ENCODE results near the gene WDTC1.
"Not testable (repeated sequence)": the region's sequence is repeated elsewhere in the genome, so short reads cannot be mapped to it uniquely, and the experiment has no call there.

The WDTC1 gene

DNA sequence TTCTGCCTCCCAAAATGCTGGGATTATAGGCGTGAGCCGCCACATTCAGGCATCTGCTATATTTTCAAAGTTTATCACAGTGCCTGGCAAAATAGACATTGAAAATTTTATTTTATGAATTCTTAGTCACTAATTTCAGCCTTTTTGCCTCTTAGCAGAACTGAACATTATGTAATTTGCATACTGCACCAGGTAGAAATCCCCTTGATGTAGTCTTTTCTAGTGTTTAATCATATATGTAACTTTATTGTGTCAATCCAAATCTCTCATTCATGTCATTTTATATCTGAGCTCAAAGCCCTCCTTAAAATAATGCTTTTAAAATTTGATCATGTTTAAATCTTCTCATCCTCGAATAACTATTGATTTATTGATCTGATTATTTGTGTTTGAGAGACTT, 19.2 kb downstream of the WDTC1 start:
- no peak for DNase-seq (ENCODE audit: low read depth)

DNA sequence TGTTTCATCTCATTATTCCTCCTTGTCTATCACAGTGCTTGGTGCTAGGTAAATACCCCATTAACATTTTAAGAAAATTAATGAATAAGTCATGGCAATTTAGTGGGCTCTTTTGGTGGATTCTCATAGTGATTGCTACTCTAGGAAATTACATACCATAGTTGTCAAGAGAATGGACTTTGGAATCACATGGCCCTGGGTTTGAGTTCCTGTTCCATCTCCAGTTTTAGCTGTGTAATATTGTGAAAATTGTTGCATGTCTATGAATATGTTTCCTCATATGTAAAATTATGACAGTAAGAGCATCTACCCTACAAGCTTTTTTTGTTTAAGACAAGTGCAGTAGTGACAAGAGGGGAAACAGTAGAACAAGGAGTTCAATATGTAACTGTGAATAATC, 20.7 kb downstream of the WDTC1 start:
- DNase-seq (ENCODE audit: low read depth): no peak

DNA sequence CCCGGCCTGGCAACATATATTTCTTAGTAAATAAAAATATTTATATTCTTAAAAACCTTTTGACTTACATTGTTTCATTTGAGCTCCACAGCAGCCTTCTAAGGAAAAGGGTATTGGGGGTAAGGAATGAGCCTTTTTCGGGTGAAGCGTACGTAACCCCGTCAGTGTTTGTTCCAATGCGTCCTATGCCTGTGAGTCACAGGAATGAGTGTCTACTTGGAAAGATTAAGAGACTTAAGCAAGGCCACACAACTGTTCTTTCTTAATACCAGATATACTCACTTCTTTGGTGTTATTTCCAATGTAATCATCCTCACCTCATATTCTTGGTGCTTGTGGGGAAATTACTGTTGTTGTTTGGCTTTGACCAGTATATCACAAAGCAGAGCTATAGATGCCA, 22.7 kb downstream of the WDTC1 start:
- no peak for DNase-seq (ENCODE audit: low read depth)

DNA sequence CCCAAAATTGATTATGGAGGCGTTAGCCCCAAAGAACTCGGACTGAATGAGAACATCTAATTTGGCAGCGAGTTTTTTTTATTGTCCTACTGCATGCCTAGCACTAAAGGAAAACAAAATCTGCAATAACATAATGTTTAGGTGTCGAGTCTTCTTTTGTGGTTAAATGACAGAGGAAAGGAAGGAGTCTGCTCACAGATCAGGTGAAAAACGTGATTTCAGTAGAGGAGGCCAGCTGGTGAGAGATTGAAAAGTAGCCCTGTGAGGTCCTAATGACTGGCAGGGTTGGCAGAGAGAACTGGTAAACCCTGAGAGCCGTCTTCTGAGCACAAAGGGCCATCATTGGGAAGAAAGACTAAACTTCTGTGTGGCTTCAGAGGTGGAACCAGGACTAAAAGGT, 24.2 kb downstream of the WDTC1 start:
- DNase-seq (ENCODE audit: low read depth): no peak

- DNase-seq (ENCODE audit: low read depth): no peak
Measured at GRCh38 chr1:27267153-27267552, 32.7 kb downstream of the WDTC1 start.

DNA sequence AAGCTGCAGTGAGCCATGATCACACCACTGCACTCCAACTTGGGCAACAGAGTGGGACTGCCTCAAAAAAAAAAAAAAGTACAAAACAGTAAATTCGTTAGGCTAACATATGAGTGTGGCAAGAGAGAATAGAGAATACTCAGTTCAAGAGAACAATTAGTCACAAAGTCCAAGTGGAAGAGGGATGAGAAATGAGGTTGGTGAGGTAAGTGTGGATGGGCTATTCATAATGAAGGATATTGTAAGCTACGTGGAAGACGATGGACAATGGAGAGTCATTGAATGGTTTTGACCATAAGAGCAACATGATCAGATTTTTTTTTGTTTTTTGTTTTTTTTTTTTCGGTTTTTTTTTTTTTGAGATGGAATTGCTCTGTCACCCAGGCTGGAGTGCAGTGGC, 34.8 kb downstream of the WDTC1 start:
- no peak for DNase-seq (ENCODE audit: low read depth)

DNA sequence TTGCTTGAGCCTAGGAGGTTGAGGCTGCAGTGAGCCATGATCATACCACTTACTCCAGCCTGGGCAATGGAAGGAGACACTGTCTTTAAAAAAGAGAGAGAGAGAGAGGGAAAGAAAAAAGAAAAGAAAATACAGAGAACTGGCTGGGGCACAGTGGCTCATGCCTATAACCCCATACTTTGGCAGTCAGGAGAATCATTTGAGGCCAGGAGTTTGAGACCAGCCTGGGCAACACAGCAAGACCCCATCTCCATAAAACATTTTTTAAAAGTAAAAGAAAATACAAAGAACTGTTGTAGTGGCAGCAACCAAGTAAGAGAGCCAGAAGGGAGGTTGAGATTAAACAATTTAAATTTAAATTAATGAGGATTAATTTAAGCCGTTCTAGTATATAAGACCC, 39.8 kb downstream of the WDTC1 start:
- no peak for DNase-seq (ENCODE audit: low read depth)

DNA sequence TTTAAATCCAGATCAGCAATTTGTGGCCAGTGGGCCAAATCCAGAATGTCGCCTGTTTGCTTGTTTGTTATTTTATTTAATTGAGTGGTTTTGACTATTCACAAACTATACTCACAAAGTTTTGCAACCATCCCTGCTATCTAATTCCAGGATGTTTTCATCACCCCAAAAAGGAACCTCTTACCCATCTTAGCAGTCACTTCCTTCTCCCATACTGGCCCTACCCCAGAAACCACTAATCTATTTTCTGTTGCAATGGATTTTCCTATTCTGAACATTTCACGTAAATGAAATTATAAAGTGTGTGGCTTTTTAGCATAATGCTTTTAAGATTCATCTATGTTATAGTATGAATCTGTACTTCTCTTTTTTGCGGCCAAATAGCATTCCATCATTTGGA, 41.3 kb downstream of the WDTC1 start:
- DNase-seq (ENCODE audit: low read depth): no peak

DNA sequence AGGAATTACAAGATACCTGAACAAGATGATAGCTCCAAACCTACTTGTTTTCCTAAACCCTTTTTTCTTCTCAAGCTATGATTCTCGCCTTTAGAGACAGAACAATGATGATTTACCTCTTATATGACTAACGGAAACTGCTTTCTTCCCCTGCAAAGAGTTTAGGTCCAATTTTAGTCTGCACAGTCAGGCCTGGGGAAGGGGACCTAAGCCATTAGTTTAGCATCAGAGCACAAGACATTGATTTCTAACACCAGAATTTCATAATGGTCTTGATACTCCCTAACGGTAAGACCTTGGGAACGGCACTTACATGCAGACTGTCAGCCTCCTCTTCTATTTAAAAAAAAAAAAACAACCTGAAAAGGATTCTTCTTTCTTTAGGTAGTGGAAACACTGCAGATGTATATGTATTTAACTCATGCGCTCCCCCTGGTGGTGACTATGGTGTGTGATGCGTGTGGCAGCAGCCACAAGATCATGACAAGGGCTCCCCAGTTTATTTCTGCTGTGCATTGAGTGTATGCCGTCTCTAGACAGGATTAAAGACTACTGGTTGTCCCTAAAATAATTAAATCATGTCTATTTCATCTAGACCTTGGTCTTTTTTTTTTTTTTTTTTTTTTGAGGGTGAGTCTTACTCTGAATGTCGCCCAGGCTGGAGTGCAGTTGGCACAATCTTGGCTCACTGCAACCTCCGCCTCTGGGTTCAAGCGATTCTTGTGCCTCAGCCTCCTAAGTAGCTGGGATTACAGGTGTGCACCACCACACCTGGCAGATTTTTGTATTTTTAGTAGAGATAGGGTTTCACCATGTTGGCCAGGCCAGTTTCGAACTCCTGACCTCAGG, 50.2 kb downstream of the WDTC1 start:
- DNase-seq (ENCODE audit: low read depth): peak; percentile 40

DNA sequence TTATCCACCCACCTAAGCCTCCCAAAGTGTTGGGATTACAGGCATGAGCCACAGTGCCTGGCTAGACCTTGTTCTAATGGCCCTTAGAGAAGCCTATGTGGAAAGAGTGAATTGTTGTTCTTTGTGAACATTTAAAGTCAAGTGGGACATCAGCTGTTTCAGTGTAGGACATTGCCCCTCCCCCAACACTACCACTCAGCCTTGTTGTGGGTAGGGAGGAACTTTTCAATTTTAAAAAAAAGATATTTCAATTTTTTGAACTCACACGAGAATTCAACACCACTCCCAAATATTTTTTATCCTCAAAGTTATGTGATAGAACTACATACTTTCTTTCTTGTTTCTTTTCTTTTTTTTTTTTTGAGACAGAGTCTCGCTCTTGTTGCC, 50.8 kb downstream of the WDTC1 start:
- DNase-seq (ENCODE audit: low read depth): no peak

DNA sequence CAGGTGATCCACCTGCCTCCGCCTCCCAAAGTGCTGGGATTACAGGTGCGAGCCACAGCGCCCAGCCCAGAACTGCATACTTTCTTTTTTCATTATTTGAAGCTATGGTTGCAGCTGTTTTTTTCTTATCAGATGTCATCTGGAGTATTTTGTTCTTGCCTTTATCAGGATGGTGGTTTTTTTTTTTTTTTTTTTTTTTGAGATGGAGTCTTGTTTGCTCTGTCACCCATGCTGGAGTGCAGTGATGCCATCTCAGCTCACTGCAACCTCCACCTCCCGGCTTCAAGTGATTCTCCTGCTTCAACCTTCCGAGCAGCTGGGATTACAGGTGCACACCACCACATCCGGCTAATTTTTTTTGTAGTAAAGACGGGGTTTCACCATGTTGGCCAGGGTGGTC, 51.4 kb downstream of the WDTC1 start:
- DNase-seq (ENCODE audit: low read depth): not testable (repeated sequence)

DNA sequence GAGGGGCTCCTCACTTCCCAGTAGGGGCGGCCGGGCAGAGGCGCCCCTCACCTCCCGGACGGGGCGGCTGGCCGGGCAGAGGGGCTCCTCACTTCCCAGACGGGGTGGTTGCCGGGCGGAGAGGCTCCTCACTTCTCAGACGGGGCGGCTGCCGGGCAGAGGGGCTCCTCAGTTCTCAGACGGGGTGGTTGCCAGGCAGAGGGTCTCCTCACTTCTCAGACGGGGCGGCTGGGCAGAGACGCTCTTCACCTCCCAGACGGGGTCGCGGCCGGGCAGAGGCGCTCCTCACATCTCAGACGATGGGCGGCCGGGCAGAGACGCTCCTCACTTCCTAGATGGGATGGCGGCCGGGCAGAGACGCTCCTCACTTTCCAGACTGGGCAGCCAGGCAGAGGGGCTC, 54.7 kb downstream of the WDTC1 start:
- DNase-seq (ENCODE audit: low read depth): not testable (repeated sequence)

DNA sequence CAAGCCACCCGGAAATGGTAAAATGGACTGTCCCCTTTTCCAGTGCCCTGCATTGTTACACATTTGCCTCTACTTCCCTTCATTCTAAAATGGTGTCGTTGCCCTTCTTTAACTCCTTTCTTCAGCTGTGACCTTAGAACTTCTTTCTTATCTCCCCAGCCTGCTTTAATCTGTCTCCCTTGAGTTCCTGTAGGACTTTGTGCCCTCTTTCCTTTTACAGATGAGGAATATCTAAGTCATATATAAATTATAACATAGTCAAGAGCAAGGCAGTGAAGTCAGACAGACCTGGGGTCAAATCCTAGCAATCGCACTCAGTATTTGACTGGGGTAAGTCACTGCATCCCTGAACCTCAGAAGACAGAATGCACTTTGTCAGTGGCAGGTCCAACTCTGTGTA, 56.1 kb downstream of the WDTC1 start:
- DNase-seq (ENCODE audit: low read depth): no peak

- no peak for DNase-seq (ENCODE audit: low read depth)
Measured at GRCh38 chr1:27292106-27292505, 57.7 kb downstream of the WDTC1 start.

DNA sequence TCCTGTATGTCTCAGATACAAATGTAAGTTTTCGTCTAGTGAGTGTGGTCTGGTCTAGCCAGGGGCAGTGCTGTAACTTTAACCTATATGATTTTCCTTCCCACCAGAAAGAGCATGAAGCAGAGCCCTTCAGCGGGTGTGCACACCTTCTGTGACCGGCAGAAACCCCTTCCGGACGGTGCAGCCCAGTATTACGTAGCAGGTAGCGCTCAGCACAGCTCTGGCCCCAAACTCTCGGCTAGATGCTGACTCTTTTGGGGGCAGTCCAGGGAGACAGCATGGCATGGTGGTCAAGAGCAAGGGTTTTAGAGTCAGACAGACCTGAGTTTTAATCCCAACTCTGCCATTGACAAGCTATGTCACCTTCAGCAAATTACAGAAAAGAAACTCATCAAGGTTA, 59.5 kb downstream of the WDTC1 start:
- no peak for DNase-seq (ENCODE audit: low read depth)

DNA sequence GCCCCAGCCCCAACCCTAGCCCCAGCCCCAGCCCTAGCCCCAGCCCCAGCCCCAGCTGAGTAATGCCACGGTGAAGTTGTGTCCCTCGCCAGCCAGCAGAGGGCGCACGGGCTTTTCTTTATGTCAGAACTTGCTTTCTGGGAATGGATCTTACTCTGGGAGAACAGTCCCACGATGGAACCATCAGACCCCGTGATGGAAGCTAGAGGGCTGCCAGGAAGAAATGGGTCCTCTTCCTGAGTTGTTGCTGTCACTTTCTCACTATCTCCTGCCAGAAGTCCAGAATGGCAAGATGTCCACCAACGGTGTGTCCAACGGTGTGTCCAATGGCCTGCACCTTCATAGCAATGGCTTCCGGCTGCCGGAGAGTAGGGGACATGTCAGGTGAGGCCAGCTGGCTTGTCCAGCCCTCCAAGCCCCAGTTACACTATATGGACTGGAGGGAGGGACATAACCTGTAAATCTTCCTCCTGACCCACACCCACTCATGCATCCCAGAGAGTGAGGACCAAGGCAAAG, 62.4 kb downstream of the WDTC1 start:
- peak; percentile 38 for DNase-seq (ENCODE audit: low read depth)

DNA sequence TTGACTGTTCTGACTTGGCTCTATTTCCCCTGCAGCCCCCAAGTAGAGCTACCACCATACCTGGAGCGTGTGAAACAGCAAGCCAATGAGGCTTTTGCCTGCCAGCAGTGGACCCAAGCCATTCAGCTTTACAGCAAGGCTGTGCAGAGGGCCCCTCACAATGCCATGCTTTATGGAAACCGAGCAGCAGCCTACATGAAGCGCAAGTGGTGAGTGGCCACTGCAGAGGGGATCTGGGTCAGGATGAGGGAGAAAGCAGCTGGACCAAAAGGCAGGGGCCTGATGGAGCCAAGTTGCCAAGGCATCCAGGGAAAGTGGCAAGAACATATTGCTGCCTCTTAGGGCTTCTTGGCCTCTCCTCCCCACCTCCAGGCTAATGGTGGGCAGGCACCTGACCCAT, 63.5 kb downstream of the WDTC1 start:
- no peak for DNase-seq (ENCODE audit: low read depth)

DNA sequence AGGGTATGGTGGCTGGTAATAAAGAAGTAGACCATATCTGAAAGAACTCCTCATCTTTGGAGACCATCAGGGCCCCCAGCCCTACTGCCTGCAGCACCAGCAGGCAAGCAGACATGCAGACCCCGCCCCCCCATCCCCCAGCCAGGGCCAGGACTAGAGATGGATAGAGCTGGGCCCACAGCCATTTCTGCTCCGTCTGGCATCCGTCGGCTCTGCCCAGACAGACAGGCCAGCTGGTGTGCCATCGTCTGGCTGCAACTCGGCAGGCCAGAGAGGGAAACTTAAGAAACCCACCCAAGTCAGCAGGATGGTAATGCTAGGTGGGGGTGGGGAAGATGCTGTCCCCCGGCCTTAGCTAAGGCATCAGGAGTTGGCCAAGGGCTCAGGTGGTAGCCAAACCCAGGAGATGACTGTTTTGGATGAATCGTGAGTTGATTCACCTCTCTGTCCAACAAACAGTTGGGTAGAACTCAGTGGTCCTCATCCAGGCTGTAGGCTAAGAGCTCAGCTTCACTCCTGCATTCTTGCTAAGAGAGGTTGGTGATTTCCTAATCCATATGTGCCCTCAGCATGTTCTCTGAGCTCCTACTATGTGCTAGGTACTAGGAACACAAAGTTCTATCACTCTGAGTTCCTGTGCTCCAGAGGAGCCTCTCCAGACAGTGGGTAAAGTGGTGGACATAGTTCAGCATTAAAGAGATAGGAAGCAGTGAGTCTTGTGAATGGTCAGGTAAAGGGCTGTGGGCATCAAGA, 64.4 kb downstream of the WDTC1 start:
- DNase-seq (ENCODE audit: low read depth): no peak

- peak; percentile 84 for DNase-seq (ENCODE audit: low read depth)
Measured at GRCh38 chr1:27299385-27300271, 65.2 kb downstream of the WDTC1 start.

DNA sequence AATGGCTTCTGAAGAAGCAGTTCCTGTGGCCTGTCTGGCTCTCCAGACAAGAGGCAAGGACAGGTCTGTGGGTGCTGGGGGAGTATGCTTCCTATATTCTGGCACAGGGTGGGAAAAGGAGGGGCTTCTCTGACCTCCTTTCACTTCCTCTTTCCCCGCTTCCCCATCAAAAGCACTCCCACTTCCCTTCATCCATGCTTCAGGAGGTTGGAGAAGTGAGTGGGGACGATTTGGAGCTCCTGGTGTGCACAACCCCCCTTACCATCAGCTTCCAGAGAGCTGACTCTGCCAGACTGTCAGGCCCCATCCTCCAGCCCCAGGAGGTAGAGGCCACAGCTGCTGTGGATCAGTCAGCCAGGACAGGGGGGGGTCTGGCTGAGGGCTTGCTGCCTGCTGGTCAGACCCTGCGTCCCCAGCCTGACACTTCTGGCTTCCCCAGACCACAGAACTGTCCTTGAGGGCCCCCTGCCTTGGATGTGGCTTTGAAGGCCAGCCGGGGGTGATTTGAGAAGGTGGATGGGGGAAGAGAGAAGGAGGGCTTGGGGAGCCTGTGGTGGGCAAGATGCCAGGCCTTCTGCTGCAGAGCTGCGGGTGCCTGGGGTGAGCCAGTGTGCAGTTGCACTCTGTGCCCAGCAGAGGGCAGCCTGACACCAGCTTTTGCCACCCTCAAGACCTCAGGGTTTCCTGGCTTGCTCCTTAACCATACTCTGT, 66.1 kb downstream of the WDTC1 start:
- peak; percentile 74 for DNase-seq (ENCODE audit: low read depth)

DNA sequence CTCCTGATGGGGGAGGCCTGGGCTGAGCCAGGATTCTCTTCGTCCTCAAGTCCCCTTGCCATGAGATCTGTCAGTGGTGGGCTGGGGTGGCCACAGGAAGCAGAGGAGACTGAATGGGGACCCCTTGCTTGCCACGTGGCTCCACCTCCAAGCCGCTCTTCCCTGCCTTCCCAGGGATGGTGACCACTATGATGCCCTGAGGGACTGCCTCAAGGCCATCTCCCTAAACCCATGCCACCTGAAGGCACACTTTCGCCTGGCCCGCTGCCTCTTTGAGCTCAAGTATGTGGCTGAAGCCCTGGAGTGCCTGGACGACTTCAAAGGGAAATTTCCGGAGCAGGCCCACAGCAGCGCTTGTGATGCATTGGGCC, 66.6 kb downstream of the WDTC1 start:
- DNase-seq (ENCODE audit: low read depth): no peak
